Umbilical cord (tissue), 2 donors: ENCODE measurements around the gene PDE11A. TPM values are rescaled to one million over a fixed set of nuclear protein-coding genes. Genes with fewer than 3 reads are reported as not detected.
"Not testable (repeated sequence)": the region's sequence is repeated elsewhere in the genome, so short reads cannot be mapped to it uniquely, and the experiment has no call there.

Experiments used
- DNase-seq: peaks from one replicate; pipeline ENCODE4 v3.0.0-alpha.2; 2015; ENCODE audit warnings: low spot score
- total RNA-seq: library from RNA; depleted of rRNA; stranded (reverse); fragments of >200 nt; gene quantifications from one replicate; pipeline ENCODE4 v1.2.3, GENCODE V29; 2014; ENCODE audit warnings: low replicate concordance; ENCODE audit not compliant: insufficient read depth

The PDE11A gene
- 0.72 TPM for total RNA-seq

DNA sequence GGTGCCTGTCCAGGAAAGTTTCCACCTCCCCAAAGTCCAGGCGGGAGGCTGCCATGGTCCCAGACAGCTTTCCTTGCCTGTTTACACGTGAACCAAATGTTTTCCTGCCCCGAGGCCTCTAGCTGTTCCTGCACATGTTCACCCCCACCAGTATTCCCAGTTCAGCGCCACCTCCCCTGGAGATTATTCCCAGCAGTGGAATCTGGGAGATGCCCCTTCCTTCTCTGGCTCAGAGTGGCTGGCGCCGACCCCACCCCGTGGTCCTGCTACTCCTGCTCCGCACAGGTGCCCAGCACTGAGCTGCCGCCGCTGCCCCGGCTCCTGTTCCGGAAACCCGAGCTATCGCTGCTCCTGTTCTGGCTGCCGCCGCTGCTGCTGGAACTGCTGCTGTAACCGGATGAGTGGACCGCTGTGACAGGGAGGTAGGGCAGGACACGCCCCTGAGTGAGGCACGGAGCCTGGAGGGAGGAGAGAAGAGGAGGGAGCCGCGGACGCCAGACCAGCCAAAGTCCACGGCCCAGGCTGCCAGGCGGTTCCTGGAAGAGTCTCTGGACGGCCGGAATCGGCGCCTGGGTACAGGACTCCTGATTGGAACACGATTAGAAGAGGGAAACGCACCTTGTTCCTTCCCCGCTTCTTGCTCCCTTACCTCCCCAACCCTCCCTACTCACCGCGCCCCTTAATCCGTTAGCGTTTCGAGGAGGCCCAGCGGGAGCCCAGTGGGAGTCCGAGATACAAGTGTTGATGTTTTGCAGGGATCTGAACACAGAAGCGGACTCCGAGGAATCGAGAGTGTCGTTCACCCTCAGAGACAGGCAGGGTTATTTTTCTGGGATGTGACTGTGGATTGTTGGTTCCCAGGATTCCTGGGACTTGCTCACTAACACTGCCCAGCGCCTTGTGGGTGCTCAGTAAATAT lies at the start of gene PDE11A:
TSS of gene PDE11A (minus strand) at position 395 of the 919 bp plus-strand sequence. CDS start at position 55, 340 bp downstream.
- DNase-seq: peak; percentile 71

- DNase-seq: no peak
Measured at GRCh38 chr2:178119179-178119922, 46.8 kb upstream of the PDE11A start.

- no peak for DNase-seq
Measured at GRCh38 chr2:178117725-178118124, 45.1 kb upstream of the PDE11A start.

- no peak for DNase-seq
Measured at GRCh38 chr2:178115271-178115670, 42.7 kb upstream of the PDE11A start.

GRCh38 chr2:178114462-178114861 lies 41.9 kb upstream of the PDE11A start:
- no peak for DNase-seq

DNA sequence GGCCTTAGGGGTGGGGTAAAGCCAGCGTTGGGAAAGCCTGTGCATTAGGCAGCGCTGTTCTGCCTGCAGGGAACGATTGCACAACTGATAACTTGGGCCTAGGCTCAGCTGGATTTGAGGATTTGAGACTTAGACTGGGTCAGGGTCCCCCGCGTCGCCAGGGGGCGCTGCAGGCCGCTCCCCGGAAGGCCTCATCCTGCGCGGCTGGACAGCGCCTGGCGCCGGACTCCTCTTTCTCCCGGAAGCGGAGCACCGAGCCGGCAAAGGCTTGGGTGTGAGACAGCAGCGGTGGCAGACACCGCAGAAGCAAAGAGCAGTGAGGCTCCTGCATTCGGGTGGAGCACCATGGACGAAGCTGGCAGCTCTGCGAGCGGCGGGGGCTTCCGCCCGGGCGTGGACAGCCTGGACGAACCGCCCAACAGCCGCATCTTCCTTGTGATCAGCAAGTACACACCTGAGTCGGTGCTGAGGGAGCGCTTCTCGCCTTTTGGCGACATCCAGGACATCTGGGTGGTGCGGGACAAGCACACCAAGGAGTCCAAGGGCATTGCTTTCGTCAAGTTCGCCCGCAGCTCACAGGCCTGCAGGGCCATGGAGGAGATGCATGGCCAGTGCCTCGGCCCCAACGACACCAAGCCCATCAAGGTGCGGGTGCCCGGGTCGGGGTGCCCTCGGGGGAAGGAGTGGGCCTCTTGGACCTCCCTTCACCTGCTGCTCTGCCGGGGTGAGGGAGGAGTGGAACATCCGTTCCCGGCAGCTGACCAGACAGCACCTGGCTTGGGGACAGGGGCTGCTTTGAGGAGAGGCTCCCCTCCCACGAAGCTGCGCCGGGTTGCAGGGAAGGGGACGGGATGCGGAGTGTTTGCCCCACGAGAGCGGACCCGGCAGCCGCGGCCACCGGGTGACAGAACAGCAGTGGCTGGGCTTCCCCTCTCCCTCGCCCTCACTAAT lies 39.9 kb upstream of the PDE11A start, which contains the start of gene RBM45:
TSS of gene RBM45 (plus strand) at position 236 of the 951 bp plus-strand sequence. CDS start at position 346, 110 bp downstream.
- DNase-seq: peak; percentile 90

DNA sequence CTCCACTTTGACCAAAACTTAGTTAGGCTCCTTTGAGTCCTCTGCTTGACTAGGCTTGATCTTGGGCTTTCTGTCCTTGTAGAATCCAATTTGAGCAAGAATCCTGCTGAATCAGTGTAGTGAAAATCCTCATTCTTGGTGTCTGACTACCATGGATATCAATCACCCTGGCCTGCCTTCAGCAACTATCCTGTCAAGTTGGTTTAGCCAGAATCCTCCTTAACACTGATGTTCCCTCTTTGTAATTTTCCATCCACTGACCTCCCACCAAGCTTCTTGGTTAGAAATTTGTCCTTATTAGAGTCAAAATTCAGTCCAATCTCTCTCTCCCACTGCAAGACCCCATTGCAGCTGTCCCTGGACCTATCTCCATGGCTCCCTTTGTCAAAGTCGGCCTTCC lies 39.2 kb upstream of the PDE11A start:
- no peak for DNase-seq

DNA sequence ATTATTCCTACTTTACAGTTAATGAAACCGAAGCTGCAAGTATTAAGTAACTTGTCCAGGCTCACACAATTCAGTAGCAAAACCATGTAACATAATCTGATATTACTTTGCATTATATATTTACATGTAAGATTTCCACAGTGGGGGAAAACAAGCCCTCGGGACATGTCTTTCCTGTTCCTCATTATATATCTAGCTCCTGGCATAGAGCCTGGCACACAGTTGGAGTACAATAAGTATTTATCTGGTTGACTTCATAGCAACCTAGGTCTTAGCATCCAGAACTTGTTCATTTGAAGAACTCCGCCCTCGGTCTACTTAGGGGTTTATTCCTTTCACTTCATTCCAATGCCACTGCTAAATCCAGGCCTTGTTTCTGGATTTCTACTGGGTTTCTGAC lies 38.1 kb upstream of the PDE11A start:
- no peak for DNase-seq

- peak; percentile 44 for DNase-seq
Measured at GRCh38 chr2:178109813-178110212, 37.2 kb upstream of the PDE11A start.

GRCh38 chr2:178108176-178108575 lies 35.6 kb upstream of the PDE11A start:
- DNase-seq: no peak

DNA sequence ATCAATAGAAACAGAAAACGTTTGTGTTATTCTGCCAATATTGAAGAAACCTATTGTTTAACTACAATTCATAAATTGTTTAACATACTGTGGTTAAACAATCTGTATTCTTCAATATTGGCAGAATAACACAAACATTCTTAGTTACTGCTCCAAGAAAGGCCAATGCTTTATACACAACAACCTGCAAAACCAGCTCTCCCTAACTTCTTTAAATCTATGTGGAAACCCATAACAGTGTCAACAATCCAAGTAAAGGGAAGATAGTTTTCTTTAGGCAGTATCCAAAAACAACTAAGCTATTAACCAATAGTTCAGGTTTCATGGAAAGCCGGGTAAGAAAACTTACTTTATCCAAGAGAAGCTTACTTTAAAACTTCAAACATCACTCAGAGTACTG lies 33.5 kb upstream of the PDE11A start:
- DNase-seq: no peak

DNA sequence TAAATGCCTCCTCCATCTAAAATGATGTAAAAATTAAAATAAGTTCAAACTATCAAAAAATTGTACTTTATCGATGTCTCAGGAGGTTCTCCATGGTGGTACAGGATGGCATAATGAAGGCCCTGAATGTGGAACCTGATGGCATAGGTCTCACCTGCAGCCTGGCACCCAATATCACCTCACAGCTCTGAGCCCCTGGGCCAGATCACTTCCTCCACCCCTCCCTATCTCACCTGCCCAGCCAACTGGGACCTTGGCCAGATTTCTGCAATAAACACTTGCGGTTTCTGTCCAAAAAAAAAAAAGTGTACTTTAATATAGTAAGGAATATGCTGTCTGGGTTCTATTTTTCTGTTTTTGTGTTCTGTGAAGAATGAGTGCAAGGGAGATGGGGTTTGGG lies 33.0 kb upstream of the PDE11A start:
- DNase-seq: no peak

DNA sequence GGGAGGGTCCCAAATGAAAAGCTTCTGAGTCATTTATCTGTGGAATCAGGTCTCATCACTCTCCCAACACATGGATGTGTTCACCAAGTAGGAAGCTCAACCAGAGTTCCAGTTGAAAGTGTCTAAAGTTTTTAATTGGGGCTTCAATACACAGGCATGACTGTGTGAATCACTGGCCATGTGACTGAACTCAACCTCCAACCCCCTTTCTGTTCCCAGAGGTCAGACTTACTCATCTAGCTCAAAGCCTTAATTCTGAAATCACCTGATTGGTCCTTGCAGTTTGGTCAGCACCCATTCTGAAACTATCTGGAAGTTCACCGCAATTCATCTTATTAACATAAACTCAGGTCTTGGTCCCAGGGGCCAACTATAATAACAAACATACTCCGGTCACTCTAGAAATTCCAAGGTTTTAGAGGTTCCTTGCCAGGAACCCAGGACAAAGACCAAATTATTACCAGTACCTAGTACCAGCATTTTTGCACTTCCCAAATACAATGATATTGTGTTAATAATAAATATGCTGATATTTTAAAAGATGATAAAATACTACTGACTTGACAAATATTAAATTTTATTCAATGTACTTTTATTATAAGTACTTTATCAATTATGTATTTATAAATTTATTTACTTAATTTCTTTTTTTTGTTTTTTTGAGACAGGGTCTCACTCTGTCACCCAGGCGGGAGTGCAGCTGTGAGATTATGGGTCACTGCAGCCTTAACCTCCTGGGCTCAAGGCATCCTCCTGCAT lies 28.9 kb upstream of the PDE11A start:
- no peak for DNase-seq

DNA sequence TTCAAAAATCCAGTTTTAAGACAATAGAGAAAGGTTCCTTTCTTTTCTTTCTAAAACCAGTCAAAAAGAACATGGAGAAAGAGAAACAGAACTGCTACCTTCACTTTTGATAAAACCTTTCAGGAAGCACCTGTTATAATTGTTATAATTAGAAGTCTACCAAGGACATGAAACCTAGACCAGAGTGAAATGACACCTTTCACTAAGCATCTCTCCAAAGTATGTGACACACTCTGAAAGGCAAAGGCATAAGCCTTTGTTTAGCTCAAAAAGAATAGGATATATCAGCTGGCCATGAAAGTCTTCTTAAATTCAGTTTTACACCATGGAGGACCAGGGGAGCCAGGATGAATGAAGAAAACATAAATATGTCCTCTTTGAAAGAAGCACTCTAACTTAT lies 20.9 kb upstream of the PDE11A start:
- no peak for DNase-seq

DNA sequence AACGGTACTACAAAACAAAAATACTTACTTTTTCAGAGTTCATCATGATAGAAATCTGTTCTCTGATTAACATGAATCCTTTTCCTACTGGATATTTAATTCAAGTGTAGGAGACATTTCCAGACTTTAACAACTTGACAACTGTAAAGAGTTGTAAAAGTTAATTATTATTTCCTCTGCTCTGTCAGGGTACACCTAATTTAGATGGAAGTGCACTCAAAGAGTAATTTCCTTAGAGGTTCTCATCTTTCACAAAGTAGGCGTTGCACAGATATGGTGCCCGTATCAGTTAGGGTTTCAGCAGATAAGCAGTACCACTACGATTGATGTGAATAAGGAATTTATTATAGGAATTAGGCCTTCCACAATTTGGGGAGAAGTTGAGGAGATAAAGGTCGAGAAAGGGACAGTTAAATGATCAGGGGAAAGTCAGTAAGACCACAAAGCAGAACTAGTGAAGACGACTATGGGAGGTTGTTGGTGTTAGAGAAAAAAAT lies 16.2 kb upstream of the PDE11A start:
- no peak for DNase-seq

GRCh38 chr2:178084273-178084672 lies 11.7 kb upstream of the PDE11A start:
- DNase-seq: no peak

DNA sequence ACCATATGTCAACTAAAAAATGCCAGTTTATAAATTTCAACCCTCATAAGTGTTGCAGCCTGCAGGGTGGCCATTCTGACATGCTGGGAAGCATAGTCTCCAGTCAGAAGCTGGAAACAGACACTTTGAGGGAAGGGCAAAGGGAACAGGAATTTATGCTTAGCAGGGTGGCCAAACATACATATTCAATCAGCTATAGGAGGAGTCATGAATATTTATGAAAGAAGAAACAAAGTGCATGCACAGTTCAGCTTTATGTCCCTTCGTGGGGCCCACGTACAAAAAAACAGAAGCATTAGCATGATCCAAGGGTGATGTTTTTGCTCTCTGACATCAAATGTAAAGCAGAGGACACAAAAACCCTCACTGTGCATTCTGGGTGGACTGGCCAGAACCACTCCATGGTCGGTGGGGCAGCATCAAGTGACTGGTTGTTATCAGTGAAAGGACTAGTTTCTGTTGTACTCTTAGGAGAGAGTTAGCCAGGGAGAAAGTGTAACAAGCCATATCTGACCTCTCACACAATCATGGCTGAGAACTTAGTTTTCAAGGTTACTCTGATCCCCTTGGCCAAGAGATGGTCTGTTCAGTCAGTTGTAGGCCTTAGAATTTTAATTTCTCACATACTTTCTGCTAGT lies 9.9 kb upstream of the PDE11A start:
- DNase-seq: no peak

GRCh38 chr2:178079279-178079678 lies 6.7 kb upstream of the PDE11A start:
- not testable (repeated sequence) for DNase-seq

DNA sequence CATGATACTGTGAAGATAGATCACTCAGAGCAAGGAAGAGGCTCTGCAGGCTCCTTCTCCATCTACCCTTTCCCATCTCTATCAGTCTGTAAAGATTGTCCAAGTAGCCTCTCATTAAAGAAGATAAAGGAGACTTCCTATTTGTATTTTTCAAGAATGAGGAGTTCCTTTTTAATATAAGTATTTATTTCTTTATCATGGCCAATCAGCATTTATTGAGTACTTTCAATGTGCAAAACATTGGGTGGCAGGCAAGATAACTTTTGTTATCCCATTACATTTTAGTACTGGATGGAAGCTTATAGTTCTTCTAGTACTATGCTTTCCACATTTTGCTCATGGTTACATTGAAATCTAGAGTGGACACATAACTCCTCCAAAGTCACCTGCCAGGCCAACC lies 3.6 kb upstream of the PDE11A start:
- DNase-seq: no peak

GRCh38 chr2:178075006-178075326 lies 2.4 kb upstream of the PDE11A start:
- DNase-seq: no peak
